Neural cell (in vitro differentiated cells): Measurements from ENCODE around the gene PDYN. TPM values are rescaled to one million over a fixed set of nuclear protein-coding genes. Genes with fewer than 3 reads are reported as not detected.

ENCODE experiments used
- H2AFZ ChIP-seq: fragments of 200-600, 300-800 bp; sonication (generic), shearing (Covaris generic); 2 replicates; pipeline ENCODE4 v1.6.0; 2014; ENCODE audit warnings: low read depth, mild to moderate bottlenecking, antibody characterized with exemption, low read length, moderate library complexity
- H3F3A ChIP-seq: fragments of 200-600 bp; shearing (Covaris generic); 2 replicates; pipeline ENCODE4 v1.6.1; 2016; ENCODE audit warnings: mild to moderate bottlenecking, moderate library complexity, mixed read lengths, antibody characterized with exemption, low read length; ENCODE audit not compliant: insufficient read depth, poor library complexity, severe bottlenecking
- H3K27ac ChIP-seq: fragments of 200-600, 300-800 bp; sonication (generic), shearing (Covaris generic); 2 replicates; pipeline ENCODE4 v1.5.1; 2014; ENCODE audit warnings: mild to moderate bottlenecking, low read length, moderate library complexity
- H3K27me3 ChIP-seq: fragments of 300-800, 200-600 bp; sonication (generic), shearing (Covaris generic); 2 replicates; pipeline ENCODE4 v1.6.0; 2014; ENCODE audit warnings: mild to moderate bottlenecking, low read depth, low read length, moderate library complexity; ENCODE audit not compliant: insufficient read depth
- H3K36me3 ChIP-seq: fragments of 300-800, 200-600 bp; sonication (generic), shearing (Covaris generic); 2 replicates; pipeline ENCODE4 v1.5.1; 2014; ENCODE audit warnings: mild to moderate bottlenecking, antibody characterized with exemption, low read length, moderate library complexity; ENCODE audit not compliant: insufficient read depth
- H3K4me2 ChIP-seq: fragments of 300-800, 200-600 bp; sonication (generic), shearing (Covaris generic); 2 replicates; pipeline ENCODE4 v1.6.0; 2014; ENCODE audit warnings: mild to moderate bottlenecking, low read length
- H3K4me3 ChIP-seq: fragments of 300-800, 200-600 bp; sonication (generic), shearing (Covaris generic); 2 replicates; pipeline ENCODE4 v1.5.1; 2014; ENCODE audit warnings: mild to moderate bottlenecking, low read length, moderate library complexity
- H3K79me2 ChIP-seq: fragments of 200-600 bp; shearing (Covaris generic); replicated peaks from 2 replicates; pipeline ENCODE4 v1.6.0; 2014; ENCODE audit warnings: mild to moderate bottlenecking, low read length, moderate library complexity; ENCODE audit not compliant: insufficient read depth
- H3K9ac ChIP-seq: fragments of 300-800, 200-600 bp; sonication (generic), shearing (Covaris generic); 2 replicates; pipeline ENCODE4 v1.6.1; 2016; ENCODE audit warnings: mild to moderate bottlenecking, low read length, mixed read lengths
- H3K9me2 ChIP-seq: fragments of 200-600 bp; shearing (Covaris generic); 2 replicates; pipeline ENCODE4 v1.6.1; 2016; ENCODE audit warnings: mild to moderate bottlenecking, low read length, mixed read lengths; ENCODE audit not compliant: insufficient read depth
- H3K9me3 ChIP-seq: fragments of 200-600, 300-800 bp; sonication (generic), shearing (Covaris generic); 2 replicates; pipeline ENCODE4 v1.6.1; 2016; ENCODE audit warnings: mild to moderate bottlenecking, mixed run types, low read length, moderate library complexity, mixed read lengths
- H4K20me1 ChIP-seq: fragments of 200-600 bp; shearing (Covaris generic); 2 replicates; pipeline ENCODE4 v1.6.1; 2016; ENCODE audit warnings: mild to moderate bottlenecking, mixed run types; ENCODE audit not compliant: insufficient read depth
- CTCF ChIP-seq: fragments of 450-650 bp; IDR thresholded peaks from 2 replicates; pipeline ENCODE4 v1.5.1; 2014; ENCODE audit warnings: antibody characterized with exemption, mild to moderate bottlenecking, moderate library complexity; ENCODE audit not compliant: poor library complexity, severe bottlenecking
- EP300 ChIP-seq: fragments of 450-650 bp; conservative IDR thresholded peaks from 2 replicates; pipeline ENCODE4 v1.6.1; 2014; ENCODE audit warnings: antibody characterized with exemption, mild to moderate bottlenecking, moderate library complexity; ENCODE audit not compliant: poor library complexity, severe bottlenecking
- EZH2 ChIP-seq: fragments of 200-600, 300-800 bp; shearing (Covaris generic), sonication (generic); IDR thresholded peaks from 2 replicates; pipeline ENCODE4 v1.6.1; 2014; ENCODE audit warnings: antibody characterized with exemption, low read length, borderline replicate concordance, mild to moderate bottlenecking; ENCODE audit not compliant: insufficient read depth, poor library complexity, severe bottlenecking
- MXI1 ChIP-seq: fragments of 450-650 bp; conservative IDR thresholded peaks from 2 replicates; pipeline ENCODE4 v1.6.1; 2014; ENCODE audit warnings: antibody characterized with exemption, mild to moderate bottlenecking; ENCODE audit not compliant: poor library complexity, severe bottlenecking
- POLR2AphosphoS5 ChIP-seq: IDR thresholded peaks from 2 replicates; pipeline ENCODE4 v1.6.1; 2012
- RAD21 ChIP-seq: fragments of 450-650 bp; conservative IDR thresholded peaks from 2 replicates; pipeline ENCODE4 v1.6.1; 2014; ENCODE audit warnings: antibody characterized with exemption, mild to moderate bottlenecking, moderate library complexity
- REST ChIP-seq: IDR thresholded peaks from 2 replicates; pipeline ENCODE4 v1.6.1; 2012; ENCODE audit warnings: borderline replicate concordance
- SMC3 ChIP-seq: fragments of 450-650 bp; conservative IDR thresholded peaks from 2 replicates; pipeline ENCODE4 v1.6.1; 2014; ENCODE audit warnings: antibody characterized with exemption, mild to moderate bottlenecking, moderate library complexity; ENCODE audit not compliant: poor library complexity
- TAF1 ChIP-seq: IDR thresholded peaks from 2 replicates; pipeline ENCODE4 v1.6.1; 2012; ENCODE audit warnings: low read depth
- polyA plus RNA-seq: library from polyadenylated mRNA; depleted of rRNA; stranded (reverse); fragments of >200 nt; gene quantifications from 2 replicates; pipeline ENCODE4 v1.2.3, GENCODE V29; 2014

Gene PDYN
- polyA plus RNA-seq, 1 donor from 2014 or later: 17.3 TPM

- H3K4me2 ChIP-seq: no peak overlapping the region
- H3K9ac ChIP-seq: no peak overlapping the region
- H3K4me3 ChIP-seq: no peak overlapping the region
- no peaks in the 10 kb centered on the region for H3K9me2 ChIP-seq
- H3K9me3 ChIP-seq: no peaks in the 10 kb centered on the region
- no peak overlapping the region for H3K27ac ChIP-seq
- TF ChIP-seq CTCF: no peak
- no peak for TF ChIP-seq EP300
- no peak for TF ChIP-seq POLR2AphosphoS5
- TF ChIP-seq MXI1: no peak
- no peak for TF ChIP-seq RAD21
- TF ChIP-seq EZH2: no peak
- no peak for TF ChIP-seq REST
- no peaks in the 10 kb centered on the region for H4K20me1 ChIP-seq
- H3K36me3 ChIP-seq: no peaks in the 10 kb centered on the region
- no peaks in the 10 kb centered on the region for H3K27me3 ChIP-seq
- H3F3A ChIP-seq: no peaks in the 10 kb centered on the region
- H2AFZ ChIP-seq: no peak overlapping the region
- no peaks in the 10 kb centered on the region for H3K79me2 ChIP-seq
These were observed 63.7 kb downstream of the PDYN start for GRCh38 chr20:1930165-1930564.

GRCh38 chr20:1929460-1929859 lies 64.4 kb downstream of the PDYN start:
- Histone ChIP-seq H3K9me2 (no peaks in the 10 kb centered on the region), H4K20me1 (no peaks in the 10 kb centered on the region), H3K4me3 (no peak overlapping the region), H3F3A (no peaks in the 10 kb centered on the region), H3K79me2 (no peaks in the 10 kb centered on the region), H2AFZ (no peak overlapping the region), H3K9ac (no peak overlapping the region), H3K27ac (no peak overlapping the region), H3K4me2 (no peak overlapping the region), H3K36me3 (no peaks in the 10 kb centered on the region), H3K9me3 (no peaks in the 10 kb centered on the region), H3K27me3 (no peaks in the 10 kb centered on the region)
- no peak for TF ChIP-seq TAF1
- TF ChIP-seq EZH2: no peak
- TF ChIP-seq EP300: no peak
- no peak for TF ChIP-seq SMC3
- TF ChIP-seq RAD21: no peak
- no peak for TF ChIP-seq POLR2AphosphoS5
- no peak for TF ChIP-seq MXI1
- no peak for TF ChIP-seq REST
- TF ChIP-seq CTCF: no peak
